Thyroid gland (tissue), 4 donors: ENCODE results near the gene PDPK1. TPM values are rescaled to one million over a fixed set of nuclear protein-coding genes. Genes with fewer than 3 reads are reported as not detected.
"Not testable (repeated sequence)": the region's sequence is repeated elsewhere in the genome, so short reads cannot be mapped to it uniquely, and the experiment has no call there.

Experiments
- DNase-seq, 2 donors: peaks; one replicate each; pipeline ENCODE4 v3.0.0-alpha.2; 2019
- H3K27ac ChIP-seq, 3 donors: fragments of 200-600 bp; sonication (generic); 1 replicate in 2 of 3; 2 replicates in 1 of 3; pipeline ENCODE4 v1.5.1; 2016 to 2019; ENCODE audit warnings: mild to moderate bottlenecking in 1 of 3, moderate library complexity in 1 of 3
- H3K27me3 ChIP-seq: fragments of 200-600 bp; sonication (generic); one replicate; pipeline ENCODE4 v1.5.1; 2019
- H3K36me3 ChIP-seq, 2 donors: fragments of 200-600 bp; sonication (generic); one replicate each; pipeline ENCODE4 v1.5.1; 2016 to 2019
- H3K4me1 ChIP-seq, 2 donors: fragments of 200-600 bp; sonication (generic); one replicate each; pipeline ENCODE4 v1.5.1; 2017 to 2019
- H3K4me3 ChIP-seq, 3 donors: fragments of 200-600 bp; sonication (generic); replicated peaks in 1 of 3; 1 replicate in 2 of 3; 2 replicates in 1 of 3; pipeline ENCODE4 v1.5.1; 2016; ENCODE audit warnings: mild to moderate bottlenecking in 1 of 3
- H3K9me3 ChIP-seq: fragments of 200-600 bp; sonication (generic); one replicate; pipeline ENCODE4 v1.5.1; 2017
- POLR2A ChIP-seq, 2 donors: fragments of 450-650 bp; IDR thresholded peaks; one replicate each; pipeline ENCODE4 v1.6.1; 2017; ENCODE audit warnings: antibody characterized with exemption in 2 of 2, mild to moderate bottlenecking in 2 of 2, moderate library complexity in 1 of 2
- WGBS, 2 donors: methylation state at CpG; one replicate each; pipeline ENCODE4 v1.1.5; 2017; 5-methylcytosine and 5-hydroxymethylcytosine counted together
- intact Hi-C: fragments of 100-400 bp; cut with DNase I; formaldehyde crosslinking; loops from one replicate; pipeline ENCODE4 v1.15.1; 2023
- total RNA-seq, 4 donors: library from RNA; depleted of rRNA; stranded (reverse); fragments of >200 nt; gene quantifications; one replicate each; pipeline ENCODE4 v1.2.3, GENCODE V29; 2016
- TF ChIP-seq, protein P1 (sequence below), 6 experiments: fragments of 200-600 bp in 3 of 6; fragments of 450-650 bp in 3 of 6; sonication (generic) in 3 of 6; IDR thresholded peaks; one replicate each; pipeline ENCODE4 v1.5.1; 2016 to 2019; ENCODE audit warnings: antibody characterized with exemption in 6 of 6, mild to moderate bottlenecking in 2 of 6, inconsistent platforms in 1 of 6, moderate library complexity in 1 of 6

The PDPK1 gene
- total RNA-seq, 4 donors from 2014 or later, result 33.3 to 89.0 (median 39.5) TPM

DNA sequence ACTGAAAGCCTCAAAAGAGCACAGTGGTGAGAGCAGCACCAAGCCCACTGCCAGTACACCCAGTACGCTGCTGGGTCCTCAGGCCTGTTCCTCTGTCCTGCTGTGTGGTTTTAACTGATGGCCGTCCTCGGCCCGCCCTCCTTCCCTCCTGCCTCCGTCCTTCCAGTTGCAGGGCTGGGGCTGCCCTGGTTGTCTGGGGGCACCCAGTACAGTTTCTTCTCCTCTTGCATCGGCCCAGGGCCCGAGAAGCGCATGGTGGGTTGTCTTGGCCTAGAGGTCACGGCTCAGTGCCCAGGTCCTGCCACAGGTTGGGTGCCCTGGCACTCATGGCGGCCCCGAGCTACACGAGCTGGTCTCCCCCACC is 73.7 kb downstream of the PDPK1 start:
- WGBS, 2 donors, result 94 to 96% methylated on average over 5 to 8 of the region's 12 CpGs
- Histone ChIP-seq H3K4me3 (no peak overlapping the region), H3K9me3 (no peaks in the 10 kb centered on the region), H3K27ac (no peak overlapping the region), H3K27me3 (no peaks in the 10 kb centered on the region), H3K36me3 (peaks cover 0 to 9% of the 10 kb centered on the region in 2 donors), H3K4me1 (no peaks in the 10 kb centered on the region)
- TF ChIP-seq, protein P1, sequence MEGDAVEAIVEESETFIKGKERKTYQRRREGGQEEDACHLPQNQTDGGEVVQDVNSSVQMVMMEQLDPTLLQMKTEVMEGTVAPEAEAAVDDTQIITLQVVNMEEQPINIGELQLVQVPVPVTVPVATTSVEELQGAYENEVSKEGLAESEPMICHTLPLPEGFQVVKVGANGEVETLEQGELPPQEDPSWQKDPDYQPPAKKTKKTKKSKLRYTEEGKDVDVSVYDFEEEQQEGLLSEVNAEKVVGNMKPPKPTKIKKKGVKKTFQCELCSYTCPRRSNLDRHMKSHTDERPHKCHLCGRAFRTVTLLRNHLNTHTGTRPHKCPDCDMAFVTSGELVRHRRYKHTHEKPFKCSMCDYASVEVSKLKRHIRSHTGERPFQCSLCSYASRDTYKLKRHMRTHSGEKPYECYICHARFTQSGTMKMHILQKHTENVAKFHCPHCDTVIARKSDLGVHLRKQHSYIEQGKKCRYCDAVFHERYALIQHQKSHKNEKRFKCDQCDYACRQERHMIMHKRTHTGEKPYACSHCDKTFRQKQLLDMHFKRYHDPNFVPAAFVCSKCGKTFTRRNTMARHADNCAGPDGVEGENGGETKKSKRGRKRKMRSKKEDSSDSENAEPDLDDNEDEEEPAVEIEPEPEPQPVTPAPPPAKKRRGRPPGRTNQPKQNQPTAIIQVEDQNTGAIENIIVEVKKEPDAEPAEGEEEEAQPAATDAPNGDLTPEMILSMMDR (IDR thresholded peaks at IDR 0.05), result no peak
- no peak for TF ChIP-seq POLR2A (IDR thresholded peaks at IDR 0.05)
- intact Hi-C loops, result no loop called here
- no peak for DNase-seq

DNA sequence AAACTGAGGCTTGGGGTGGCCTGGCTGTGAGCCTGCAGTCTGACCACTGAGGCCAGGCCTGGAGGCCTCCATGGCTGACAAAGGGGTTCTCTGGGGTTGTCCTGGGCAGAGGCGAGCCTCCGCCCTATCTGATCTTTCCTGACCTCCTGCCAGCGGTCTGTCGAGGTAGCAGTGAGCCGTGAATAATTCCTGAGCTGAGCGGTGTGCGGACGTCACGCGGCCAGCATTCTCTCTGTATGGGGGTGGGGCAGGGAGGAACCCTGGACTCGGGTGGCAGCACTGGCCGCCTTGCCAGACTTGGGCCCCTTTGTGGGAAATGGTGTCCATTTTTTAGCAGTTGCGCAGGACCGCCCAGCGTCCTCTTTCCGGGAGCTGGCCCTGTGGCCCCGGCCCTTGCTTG is 74.1 kb downstream of the PDPK1 start:
- intact Hi-C loops, H3K36me3 ChIP-seq, H3K9me3 ChIP-seq, DNase-seq, H3K4me1 ChIP-seq, H3K27ac ChIP-seq, H3K4me3 ChIP-seq, H3K27me3 ChIP-seq: not testable (repeated sequence)
- no CpG with 5 or more reads among the region's 17 CpGs for WGBS, 2 donors

DNA sequence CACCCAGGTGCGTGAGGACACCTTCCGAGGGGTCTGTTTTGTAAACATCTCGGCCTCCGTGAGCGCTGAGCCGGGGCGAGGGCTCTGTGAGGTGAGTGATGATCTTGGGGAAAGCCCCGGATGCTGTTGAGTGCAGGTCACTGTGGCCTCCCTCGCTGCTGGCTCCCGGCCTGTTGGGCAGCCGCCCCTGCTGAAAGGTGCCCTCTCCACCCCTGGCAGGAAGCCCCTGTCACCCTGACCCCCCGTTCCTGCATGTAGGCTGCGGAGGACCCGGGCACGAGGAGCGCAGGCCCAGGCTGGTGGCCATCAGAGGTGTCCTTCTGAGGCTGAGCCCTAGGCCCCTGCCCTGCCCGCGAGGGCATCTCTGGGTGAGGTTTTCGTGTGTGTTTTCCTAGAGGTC is 75.4 kb downstream of the PDPK1 start:
- 91 to 94% methylated on average over 8 to 10 of the region's 19 CpGs for WGBS, 2 donors
- H3K9me3 ChIP-seq, H3K36me3 ChIP-seq, DNase-seq, H3K27me3 ChIP-seq, H3K4me3 ChIP-seq, H3K4me1 ChIP-seq, H3K27ac ChIP-seq, intact Hi-C loops: not testable (repeated sequence)

DNA sequence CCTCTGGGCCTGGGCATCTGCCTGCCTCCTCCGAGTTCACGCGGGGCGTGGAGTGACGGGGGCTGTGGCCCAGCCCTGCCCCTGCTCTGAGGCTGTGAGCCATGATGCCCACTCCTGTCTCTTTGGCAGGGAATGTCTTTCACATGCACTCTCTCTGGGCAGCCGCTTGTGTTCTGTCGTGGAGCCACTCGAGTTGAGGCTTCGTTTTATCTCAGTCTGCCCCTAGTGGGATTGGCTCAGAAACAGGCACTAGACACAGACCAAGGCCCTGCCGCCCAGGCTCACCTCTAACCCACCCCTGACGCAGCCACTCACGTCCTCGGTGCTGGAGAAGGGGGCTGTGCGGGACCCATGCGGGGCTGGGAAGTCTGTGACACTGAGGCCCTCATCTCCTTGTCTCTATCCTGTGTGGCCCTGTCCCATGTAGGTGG is 77.0 kb downstream of the PDPK1 start:
- no peak overlapping the region for H3K27ac ChIP-seq
- intact Hi-C loops, result no loop called here
- TF ChIP-seq, protein P1 (IDR thresholded peaks at IDR 0.05), result no peak
- no peak for TF ChIP-seq POLR2A (IDR thresholded peaks at IDR 0.05)

DNA sequence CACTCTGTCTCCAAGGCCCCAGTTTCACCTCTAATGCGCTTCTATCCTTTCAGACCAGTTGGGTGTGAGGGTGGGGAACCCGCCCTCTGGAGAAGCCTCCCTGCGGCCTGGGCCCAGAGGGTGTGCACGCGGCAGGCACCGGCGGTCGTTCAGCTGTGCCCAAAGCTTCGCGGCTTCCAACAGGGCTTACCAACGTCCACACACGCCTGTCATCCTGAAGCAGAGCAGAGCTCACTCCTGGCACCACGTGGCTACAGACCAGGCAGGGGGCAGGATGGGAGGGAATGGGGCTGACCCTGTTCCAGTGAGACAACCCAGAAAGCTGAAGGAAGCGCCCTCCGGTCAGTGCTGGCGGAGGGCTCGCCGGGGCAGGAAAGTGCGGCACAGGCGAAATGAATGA is 81.1 kb downstream of the PDPK1 start:
- intact Hi-C loops, result not testable (repeated sequence)

More for the DNA sequence above, 77.0 kb downstream of the PDPK1 start:
- no peak for DNase-seq
- no peak overlapping the region for H3K4me3 ChIP-seq
- no peaks in the 10 kb centered on the region for H3K9me3 ChIP-seq
- peaks cover 0 to 9% of the 10 kb centered on the region in 2 donors for H3K36me3 ChIP-seq
- WGBS, 2 donors, result 96 to 97% methylated on average over 10 to 15 of the region's 15 CpGs
- no peaks in the 10 kb centered on the region for H3K4me1 ChIP-seq
- H3K27me3 ChIP-seq, result no peaks in the 10 kb centered on the region

DNA sequence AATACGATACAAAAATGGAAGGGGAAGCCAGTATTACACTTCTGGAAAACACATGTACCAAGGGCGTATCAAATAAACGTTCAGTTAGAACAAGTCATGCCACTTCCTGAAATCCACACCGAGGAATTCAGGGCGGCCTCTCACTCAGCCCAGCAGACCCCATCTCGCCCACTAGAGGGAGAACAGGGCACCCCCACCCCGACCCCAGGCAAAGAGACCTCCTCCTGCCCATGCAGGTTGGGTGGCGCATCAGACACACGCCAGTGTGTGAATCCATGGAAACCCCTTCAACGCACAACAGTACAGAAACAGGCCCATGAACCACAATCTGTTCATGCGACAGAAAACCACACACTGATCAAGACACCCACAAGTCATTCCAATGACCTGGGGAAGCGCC is 81.8 kb downstream of the PDPK1 start:
- intact Hi-C loops, H3K27ac ChIP-seq, H3K9me3 ChIP-seq, DNase-seq, H3K27me3 ChIP-seq, H3K4me1 ChIP-seq, H3K36me3 ChIP-seq, H3K4me3 ChIP-seq: not testable (repeated sequence)
- 71% methylated on average over 7 of the region's 12 CpGs; no CpG with 5 or more reads in 1 of the 2 donors for WGBS, 2 donors

More for the DNA sequence above, 81.1 kb downstream of the PDPK1 start:
- not testable (repeated sequence) for H3K27me3 ChIP-seq, H3K4me3 ChIP-seq, DNase-seq, H3K4me1 ChIP-seq, H3K9me3 ChIP-seq, H3K27ac ChIP-seq, H3K36me3 ChIP-seq
- no CpG with 5 or more reads among the region's 20 CpGs for WGBS, 2 donors

DNA sequence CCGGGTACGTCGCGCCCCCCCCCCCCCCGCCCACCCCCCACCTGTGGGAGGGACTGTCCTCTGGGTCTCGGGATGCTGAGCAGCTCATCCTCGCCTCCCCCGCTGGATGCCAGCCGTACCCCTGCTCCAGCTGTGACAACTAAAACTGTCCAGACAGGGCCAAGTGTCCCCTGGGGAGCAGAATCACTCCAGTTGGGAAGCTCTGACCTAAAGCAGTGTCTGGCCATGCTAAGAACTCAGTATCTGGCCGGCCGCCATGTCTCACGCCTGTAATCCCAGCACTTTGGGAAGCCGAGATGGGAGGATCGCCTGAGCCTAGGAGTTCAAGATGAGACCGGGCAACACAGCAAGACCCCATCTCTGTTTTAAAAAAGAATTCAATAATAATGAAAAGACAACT is 83.0 kb downstream of the PDPK1 start:
- H3K27ac ChIP-seq, intact Hi-C loops, H3K4me3 ChIP-seq, DNase-seq, H3K27me3 ChIP-seq, H3K9me3 ChIP-seq, H3K4me1 ChIP-seq, H3K36me3 ChIP-seq: not testable (repeated sequence)
- no CpG with 5 or more reads among the region's 15 CpGs for WGBS, 2 donors

DNA sequence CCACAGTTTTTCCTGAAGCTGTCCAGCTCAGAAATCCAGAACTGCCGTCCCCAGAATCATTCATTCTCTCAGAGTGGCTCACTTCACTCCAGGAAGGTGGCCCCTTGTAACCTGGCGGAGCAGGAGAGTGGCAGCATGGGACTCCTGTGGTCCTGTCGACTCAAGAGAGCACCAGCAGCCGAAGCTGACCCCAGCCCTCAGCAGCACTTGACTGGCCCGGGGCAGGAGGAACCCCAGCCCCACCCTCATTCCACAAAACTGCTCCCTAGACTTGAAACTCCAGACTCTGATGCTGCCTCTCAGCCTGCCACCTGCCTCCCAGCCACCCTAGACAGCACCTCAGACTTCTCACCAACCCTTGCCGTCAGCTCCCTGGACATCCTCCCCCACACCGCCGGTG is 83.6 kb downstream of the PDPK1 start:
- H3K4me3 ChIP-seq, H3K9me3 ChIP-seq, intact Hi-C loops, H3K36me3 ChIP-seq, DNase-seq, H3K27ac ChIP-seq, H3K4me1 ChIP-seq, H3K27me3 ChIP-seq: not testable (repeated sequence)
- WGBS, 2 donors, result 90 to 93% methylated on average over 2 to 3 of the region's 8 CpGs

DNA sequence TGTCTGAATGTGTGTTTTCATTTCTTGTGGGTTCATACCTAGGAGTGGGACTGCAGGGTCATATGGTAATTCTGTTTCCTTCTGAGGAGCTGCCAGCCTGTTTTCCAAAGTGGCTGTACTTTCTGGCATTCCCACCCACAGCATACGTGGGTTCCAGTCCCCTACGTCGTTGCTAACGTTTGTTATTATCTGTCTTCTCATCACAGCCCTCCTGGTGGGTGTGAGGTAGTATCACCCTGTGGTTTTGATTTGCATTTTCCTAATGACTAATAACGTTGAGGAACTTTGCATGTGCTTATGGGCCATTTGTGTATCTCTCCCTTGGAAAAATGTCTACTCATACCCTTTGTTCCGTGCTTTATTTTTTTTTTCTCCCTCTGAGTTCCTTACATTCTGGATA is 89.3 kb downstream of the PDPK1 start:
- intact Hi-C loops, H3K27ac ChIP-seq, H3K9me3 ChIP-seq, H3K27me3 ChIP-seq, DNase-seq, H3K4me1 ChIP-seq, H3K36me3 ChIP-seq, H3K4me3 ChIP-seq: not testable (repeated sequence)
- WGBS, 2 donors, result no CpG with 5 or more reads among the region's 6 CpGs

DNA sequence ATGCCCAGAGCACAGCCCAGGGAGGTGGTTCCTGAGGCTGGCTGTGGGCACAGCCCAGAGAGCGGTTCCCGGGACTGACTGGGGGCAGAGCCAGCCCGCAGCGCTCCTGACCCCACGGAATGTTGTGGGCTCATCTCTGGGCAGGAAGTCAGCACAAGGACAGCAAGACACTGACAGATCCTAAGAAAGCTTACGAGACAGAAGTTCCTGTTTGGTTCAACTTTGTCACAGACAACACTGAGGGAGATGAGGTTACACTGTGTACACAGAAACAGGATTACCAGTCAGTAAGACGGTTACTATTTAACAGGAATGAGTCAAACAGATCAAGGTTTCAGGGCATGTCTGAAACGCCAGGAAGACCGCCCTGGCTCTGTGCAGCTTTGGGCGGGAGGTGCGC is 93.4 kb downstream of the PDPK1 start:
- H3K4me3 ChIP-seq, H3K9me3 ChIP-seq, intact Hi-C loops, DNase-seq, H3K4me1 ChIP-seq, H3K27me3 ChIP-seq, H3K36me3 ChIP-seq, H3K27ac ChIP-seq: not testable (repeated sequence)
- no CpG with 5 or more reads among the region's 11 CpGs for whole genome bisulfite sequencing, 2 donors

DNA sequence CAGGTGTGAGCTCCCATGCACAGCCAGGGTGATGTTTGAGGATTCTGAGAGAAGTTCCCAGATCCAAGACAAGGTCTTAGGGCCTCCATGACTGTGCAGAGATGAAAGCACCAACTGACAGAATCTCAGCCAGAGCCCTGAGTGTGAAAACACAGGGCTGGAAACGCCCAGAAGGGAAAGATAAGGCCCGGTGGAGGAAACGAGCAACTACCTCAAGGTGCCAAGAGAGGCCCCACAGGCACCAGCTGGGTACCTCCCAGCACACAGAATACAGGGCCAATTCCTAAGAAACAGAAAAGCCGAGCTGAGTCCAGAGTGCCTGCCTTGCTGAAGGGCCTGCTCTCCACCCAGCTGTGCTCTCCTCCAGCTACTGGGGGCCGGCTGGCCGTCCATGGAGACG is 94.5 kb downstream of the PDPK1 start:
- H3K27ac ChIP-seq, H3K36me3 ChIP-seq, H3K9me3 ChIP-seq, intact Hi-C loops, H3K4me1 ChIP-seq, H3K4me3 ChIP-seq, DNase-seq, H3K27me3 ChIP-seq: not testable (repeated sequence)
- no CpG with 5 or more reads among the region's 7 CpGs for WGBS, 2 donors
